Activated T-helper 1 cell treated with anti-CD3 and anti-CD28 coated beads, Interleukin-12 subunit alpha, Interleukin-12 subunit beta, Interleukin-2, Interleukin-4 antibody, amounts not matched to agents 30 ng/mL and 10 ng/mL and 1 ng/mL, durations not matched to agents 14 hours and 24 hours and 36 hours (primary cell): ENCODE results near the gene TRUB2. TPM values are rescaled to one million over a fixed set of nuclear protein-coding genes. Genes with fewer than 3 reads are reported as not detected.

Source experiments
- DNase-seq: peaks from one replicate; pipeline ENCODE4 v3.0.0; 2021; ENCODE audit warnings: low spot score
- H3K27ac Mint-ChIP-seq: one replicate; pipeline ENCODE4 v1.8.0; 2021; ENCODE audit warnings: mild to moderate bottlenecking, mixed read lengths
- H3K27me3 Mint-ChIP-seq: one replicate; pipeline ENCODE4 v1.8.0; 2022; ENCODE audit warnings: mild to moderate bottlenecking, moderate library complexity, mixed read lengths; ENCODE audit not compliant: insufficient read depth
- H3K36me3 Mint-ChIP-seq: one replicate; pipeline ENCODE4 v1.8.0; 2021; ENCODE audit warnings: low read depth, mixed read lengths
- H3K4me1 Mint-ChIP-seq: one replicate; pipeline ENCODE4 v1.8.0; 2021; ENCODE audit warnings: low read depth, mixed read lengths
- H3K4me3 Mint-ChIP-seq: one replicate; pipeline ENCODE4 v1.8.0; 2021; ENCODE audit warnings: mild to moderate bottlenecking, moderate library complexity, mixed read lengths
- H3K9me3 Mint-ChIP-seq: one replicate; pipeline ENCODE4 v1.8.0; 2021; ENCODE audit warnings: mixed read lengths
- intact Hi-C: fragments of 100-400 bp; cut with micrococcal nuclease; formaldehyde crosslinking; loops from one replicate; pipeline ENCODE4 v1.15.1; 2024
- total RNA-seq: library from RNA; stranded (reverse); gene quantifications from 2 replicates; pipeline ENCODE4 v1.2.3, GENCODE V29; 2022

Gene TRUB2, protein sequence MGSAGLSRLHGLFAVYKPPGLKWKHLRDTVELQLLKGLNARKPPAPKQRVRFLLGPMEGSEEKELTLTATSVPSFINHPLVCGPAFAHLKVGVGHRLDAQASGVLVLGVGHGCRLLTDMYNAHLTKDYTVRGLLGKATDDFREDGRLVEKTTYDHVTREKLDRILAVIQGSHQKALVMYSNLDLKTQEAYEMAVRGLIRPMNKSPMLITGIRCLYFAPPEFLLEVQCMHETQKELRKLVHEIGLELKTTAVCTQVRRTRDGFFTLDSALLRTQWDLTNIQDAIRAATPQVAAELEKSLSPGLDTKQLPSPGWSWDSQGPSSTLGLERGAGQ
- total RNA-seq: 41.8 and 44.0 TPM in 2 replicates

- H3K4me3 Mint-ChIP-seq: peak within 1 kb of the TSS; percentile 98
- peaks cover 7% of the 10 kb centered on the region for H3K36me3 Mint-ChIP-seq
- no peaks in the 10 kb centered on the region for H3K9me3 Mint-ChIP-seq
- DNase-seq: peak; percentile 91
- peak within 1 kb of the TSS; percentile 100 for H3K27ac Mint-ChIP-seq
- H3K27me3 Mint-ChIP-seq: peaks cover 2% of the 10 kb centered on the region
- peaks cover 12% of the 10 kb centered on the region for H3K4me1 Mint-ChIP-seq
- intact Hi-C loops: loop anchor here (1.0 to 5.0 kb wide), 16 partner anchors 18 to 626 kb away; partner anchors contain the start of genes BBLN, CERCAM, CIZ1 and GOLGA2
These were observed at the start of gene TRUB2, which contains the start of gene COQ4 for GRCh38 chr9:128322404-128323211. TSS of gene TRUB2 (minus strand) at chr9:128322447. CDS start at chr9:128322408, 39 bp downstream. TSS of gene COQ4 (plus strand) at chr9:128322839. CDS start at chr9:128322859, 20 bp downstream.

- Mint-ChIP-seq H3K27me3 (no peaks in the 10 kb centered on the region), H3K4me3 (peak overlapping the region; percentile 96), H3K4me1 (peaks cover 33% of the 10 kb centered on the region), H3K27ac (peak overlapping the region; percentile 94), H3K9me3 (no peaks in the 10 kb centered on the region), H3K36me3 (peaks cover 14% of the 10 kb centered on the region)
- DNase-seq: no peak
- intact Hi-C loops: loop anchor here (1.0 to 5.0 kb wide), 11 partner anchors 9 to 1431 kb away; partner anchors contain the start of genes CERCAM, COQ4, GLE1 and GOLGA2
These were observed 49.4 kb upstream of the TRUB2 start for GRCh38 chr9:128371630-128372117.

DNA sequence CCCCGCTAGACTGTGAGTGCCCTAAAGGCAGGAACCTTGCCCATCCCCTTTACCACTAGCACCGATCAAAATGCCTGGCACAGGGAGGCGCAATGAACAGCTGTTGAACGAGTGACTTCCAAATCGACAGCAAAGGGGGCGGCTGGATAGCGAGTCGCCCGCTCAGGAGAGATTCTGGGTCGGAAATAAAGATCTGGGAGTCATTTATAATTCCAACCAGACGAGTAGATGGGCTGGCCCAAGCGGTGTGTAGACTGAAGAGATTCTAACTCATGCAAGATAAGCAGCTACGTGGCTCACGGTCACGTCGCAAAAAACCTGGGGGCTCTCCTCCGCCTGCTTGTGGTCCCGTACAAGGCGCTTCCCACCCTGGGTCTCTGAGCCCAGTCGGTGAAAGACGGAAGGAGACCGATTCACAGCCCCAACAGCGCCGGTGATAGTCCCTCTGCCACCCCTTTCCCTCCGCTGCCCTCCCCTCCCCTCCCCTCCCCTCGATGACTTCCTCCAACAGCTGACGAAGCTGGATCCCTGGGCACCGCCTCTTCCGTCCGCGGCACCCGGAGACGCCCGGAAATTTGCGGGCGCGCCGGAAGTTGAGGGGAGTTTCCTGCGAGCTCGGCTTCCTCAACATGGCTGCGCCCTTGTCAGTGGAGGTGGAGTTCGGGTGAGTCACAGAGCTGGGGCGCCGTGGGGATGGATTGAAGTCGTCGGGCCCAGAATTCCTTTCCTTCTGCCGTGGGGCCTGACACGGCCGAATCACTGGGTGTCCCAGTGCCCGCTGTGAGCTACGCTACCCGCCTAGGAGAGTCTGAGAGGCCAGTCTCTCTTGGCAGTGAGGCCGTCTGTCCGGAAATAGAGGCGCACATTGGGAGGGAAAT lies 48.7 kb upstream of the TRUB2 start, which contains the start of gene URM1:
TSS of gene URM1 (plus strand) at position 623 of the 878 bp plus-strand sequence. CDS start at position 630, 7 bp downstream.
- peak; percentile 96 for DNase-seq
- H3K27ac Mint-ChIP-seq: peak within 1 kb of the TSS; percentile 94
- intact Hi-C loops: loop anchor here (1.0 to 5.0 kb wide), 11 partner anchors 9 to 1431 kb away; partner anchors contain the start of genes CERCAM, COQ4, GLE1 and GOLGA2
- H3K27me3 Mint-ChIP-seq: no peaks in the 10 kb centered on the region
- H3K4me1 Mint-ChIP-seq: peaks cover 33% of the 10 kb centered on the region
- H3K9me3 Mint-ChIP-seq: no peaks in the 10 kb centered on the region
- peak within 1 kb of the TSS; percentile 96 for H3K4me3 Mint-ChIP-seq
- peaks cover 14% of the 10 kb centered on the region for H3K36me3 Mint-ChIP-seq

DNA sequence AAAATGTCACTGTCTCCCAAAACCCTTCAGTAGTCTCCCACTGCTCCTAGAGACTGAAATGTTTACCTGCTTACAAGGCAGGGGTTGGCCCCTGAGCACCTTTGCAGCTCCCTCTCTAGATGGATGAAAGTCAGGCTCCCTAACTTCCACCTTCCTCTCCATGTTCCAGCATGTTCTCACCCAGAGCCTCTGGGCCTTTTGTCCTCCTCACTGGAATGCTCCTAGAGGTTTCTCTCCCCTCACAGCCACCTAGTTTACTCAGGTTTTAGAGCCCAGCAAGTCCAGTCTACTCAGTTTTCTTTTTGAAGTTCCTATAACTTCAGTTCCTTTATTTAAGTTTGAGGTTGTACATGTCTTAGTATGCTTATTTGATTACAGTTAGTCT lies 48.1 kb upstream of the TRUB2 start:
- Mint-ChIP-seq H3K27me3 (no peaks in the 10 kb centered on the region), H3K9me3 (no peaks in the 10 kb centered on the region), H3K4me3 (peak overlapping the region; percentile 96), H3K36me3 (peaks cover 13% of the 10 kb centered on the region), H3K4me1 (peaks cover 33% of the 10 kb centered on the region), H3K27ac (peak overlapping the region; percentile 94)
- DNase-seq: no peak
- intact Hi-C loops: loop anchor here (2.0 to 5.0 kb wide), 2 partner anchors 180 to 1432 kb away; partner anchors contain the start of gene TOR1B

DNA sequence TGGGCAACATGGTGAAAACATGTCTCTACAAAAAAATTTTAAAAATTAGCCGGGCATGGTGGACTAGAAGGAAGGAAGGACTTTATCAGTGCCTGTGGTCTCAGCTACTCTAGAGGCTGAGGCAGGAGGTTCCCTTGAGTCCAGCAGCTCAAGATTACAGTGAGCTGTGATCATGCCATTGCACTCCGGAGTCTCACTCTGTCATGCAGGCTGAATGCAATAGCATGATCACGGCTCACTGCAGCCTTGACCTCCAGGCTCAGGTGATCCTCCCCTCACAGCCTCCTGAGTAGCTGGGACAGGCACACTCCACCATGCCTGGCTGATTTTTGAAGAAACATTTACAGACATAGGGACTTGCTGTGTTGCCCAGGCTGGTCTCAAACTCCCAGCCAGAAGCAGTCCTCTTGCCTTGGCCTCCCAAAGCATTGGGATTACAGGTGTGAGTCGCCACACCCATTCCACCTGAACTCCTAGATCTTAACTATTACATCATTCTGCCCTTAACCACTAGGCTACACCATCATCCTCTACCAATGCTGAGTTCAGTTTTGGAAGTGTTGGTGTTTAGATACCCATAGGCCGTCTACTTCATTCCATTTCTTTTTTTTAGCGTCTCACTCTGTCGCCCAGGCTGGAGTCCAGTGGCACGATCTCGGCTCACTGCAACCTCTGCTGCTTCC lies 46.9 kb upstream of the TRUB2 start:
- DNase-seq: no peak
- Mint-ChIP-seq H3K27me3 (no peaks in the 10 kb centered on the region), H3K9me3 (no peaks in the 10 kb centered on the region), H3K4me3 (peak overlapping the region; percentile 12), H3K4me1 (peaks cover 33% of the 10 kb centered on the region), H3K36me3 (peaks cover 13% of the 10 kb centered on the region), H3K27ac (no peak overlapping the region)
- intact Hi-C loops: no loop called here

GRCh38 chr9:128365525-128365924 lies 43.3 kb upstream of the TRUB2 start:
- H3K27me3 Mint-ChIP-seq: no peaks in the 10 kb centered on the region
- intact Hi-C loops: no loop called here
- no peaks in the 10 kb centered on the region for H3K9me3 Mint-ChIP-seq
- DNase-seq: no peak
- no peak overlapping the region for H3K27ac Mint-ChIP-seq
- no peak overlapping the region for H3K4me3 Mint-ChIP-seq
- no peaks in the 10 kb centered on the region for H3K36me3 Mint-ChIP-seq
- H3K4me1 Mint-ChIP-seq: peaks cover 24% of the 10 kb centered on the region

DNA sequence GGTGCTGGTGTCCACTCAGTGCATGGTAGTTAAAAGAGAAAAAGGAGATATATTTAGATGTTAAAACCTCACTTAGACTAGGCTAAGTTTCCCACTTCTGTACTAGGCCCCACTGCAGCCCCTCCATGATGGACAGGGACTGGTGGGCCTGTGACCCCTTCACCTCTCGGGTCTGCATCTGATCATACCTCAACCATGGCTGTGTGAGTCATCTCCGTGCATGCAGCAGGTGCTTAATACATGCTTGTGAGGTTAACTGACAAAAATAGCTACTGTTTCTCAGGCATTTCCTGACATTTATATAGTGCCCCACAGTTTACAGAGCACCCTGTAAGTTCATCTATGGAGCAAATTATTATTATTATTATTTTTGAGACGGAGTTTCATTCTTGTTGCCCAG lies 40.5 kb upstream of the TRUB2 start:
- H3K9me3 Mint-ChIP-seq: no peaks in the 10 kb centered on the region
- H3K4me3 Mint-ChIP-seq: no peak overlapping the region
- no peak overlapping the region for H3K27ac Mint-ChIP-seq
- H3K27me3 Mint-ChIP-seq: no peaks in the 10 kb centered on the region
- no peak for DNase-seq
- intact Hi-C loops: loop anchor here (1.0 to 2.0 kb wide), 6 partner anchors 9 to 142 kb away; partner anchors contain the start of genes CERCAM, COQ4, GLE1 and TRUB2
- H3K36me3 Mint-ChIP-seq: no peaks in the 10 kb centered on the region
- H3K4me1 Mint-ChIP-seq: peaks cover 18% of the 10 kb centered on the region

- peak overlapping the region; percentile 79 for H3K4me3 Mint-ChIP-seq
- intact Hi-C loops: loop anchor here (1.0 to 2.0 kb wide), 6 partner anchors 9 to 143 kb away; partner anchors contain the start of genes CERCAM, COQ4, GLE1 and TRUB2
- peak overlapping the region; percentile 23 for H3K27ac Mint-ChIP-seq
These were observed 39.9 kb upstream of the TRUB2 start for GRCh38 chr9:128361986-128362646.

GRCh38 chr9:128361296-128361985 lies 39.2 kb upstream of the TRUB2 start:
- peak overlapping the region; percentile 79 for H3K4me3 Mint-ChIP-seq
- no peaks in the 10 kb centered on the region for H3K36me3 Mint-ChIP-seq
- H3K9me3 Mint-ChIP-seq: no peaks in the 10 kb centered on the region
- peak overlapping the region; percentile 33 for H3K27ac Mint-ChIP-seq
- DNase-seq: no peak
- H3K27me3 Mint-ChIP-seq: no peaks in the 10 kb centered on the region
- intact Hi-C loops: no loop called here
- H3K4me1 Mint-ChIP-seq: peaks cover 18% of the 10 kb centered on the region

More at GRCh38 chr9:128361986-128362646, 39.9 kb upstream of the TRUB2 start:
- peak; percentile 52 for DNase-seq
- no peaks in the 10 kb centered on the region for H3K36me3 Mint-ChIP-seq
- no peaks in the 10 kb centered on the region for H3K9me3 Mint-ChIP-seq
- no peaks in the 10 kb centered on the region for H3K27me3 Mint-ChIP-seq
- peaks cover 18% of the 10 kb centered on the region for H3K4me1 Mint-ChIP-seq

DNA sequence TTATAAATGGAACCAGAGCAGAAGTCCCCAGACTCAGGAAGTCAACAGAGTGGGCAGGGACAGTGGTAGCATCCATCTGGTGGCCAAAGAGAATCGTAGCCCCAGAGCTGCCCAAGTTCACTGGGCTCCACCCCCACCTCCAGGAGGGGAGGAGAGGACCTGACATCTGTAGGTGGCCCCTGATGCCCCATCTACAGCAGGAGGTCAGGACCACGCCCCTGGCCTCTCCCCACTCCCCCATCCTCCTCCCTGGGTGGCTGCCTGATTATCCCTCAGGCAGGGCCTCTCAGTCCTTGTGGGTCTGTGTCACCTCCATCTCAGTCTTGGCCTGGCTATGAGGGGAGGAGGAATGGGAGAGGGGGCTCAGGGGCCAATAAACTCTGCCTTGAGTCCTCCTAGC lies 38.6 kb upstream of the TRUB2 start:
- H3K27ac Mint-ChIP-seq: no peak overlapping the region
- H3K36me3 Mint-ChIP-seq: peaks cover 2% of the 10 kb centered on the region
- DNase-seq: no peak
- H3K27me3 Mint-ChIP-seq: no peaks in the 10 kb centered on the region
- H3K4me3 Mint-ChIP-seq: no peak overlapping the region
- intact Hi-C loops: no loop called here
- no peaks in the 10 kb centered on the region for H3K9me3 Mint-ChIP-seq
- H3K4me1 Mint-ChIP-seq: peaks cover 18% of the 10 kb centered on the region
